Measurements from ENCODE around the gene PPOX. TPM values are rescaled to one million over a fixed set of nuclear protein-coding genes. Genes with fewer than 3 reads are reported as not detected.

PPOX gene
- total RNA-seq, 2 experiments from 2014 or later, result 42.0 to 45.5 TPM

- Histone ChIP-seq H3K4me1 (ENCODE audit: insufficient read depth, low read length, poor library complexity, severe bottlenecking) (peaks cover 28% of the 10 kb centered on the region), H3K4me2 (ENCODE audit: low read length) (no peak overlapping the region), H4K20me1 (ENCODE audit: insufficient read depth, low read length) (no peaks in the 10 kb centered on the region), H3K36me3 (ENCODE audit: insufficient read depth, low read length) (no peaks in the 10 kb centered on the region), H2AFZ (ENCODE audit: low read length) (peak overlapping the region; percentile 70), H3K27ac (ENCODE audit: low read depth, low read length, poor library complexity, severe bottlenecking) (no peak overlapping the region), H3K4me3 (ENCODE audit: low read depth, low read length, poor library complexity, severe bottlenecking) (no peak overlapping the region), H3K9me3 (ENCODE audit: low read length) (no peaks in the 10 kb centered on the region), H3K9me2 (ENCODE audit: insufficient read depth, low read length) (no peaks in the 10 kb centered on the region), H3K79me2 (ENCODE audit: insufficient read depth, low read depth, low read length) (no peaks in the 10 kb centered on the region)
- BruUV-seq (replicated peaks), result no TSS peak
- intact Hi-C loops (cut with micrococcal nuclease; ENCODE audit: unreplicated experiment), result loop anchor here (1.0 to 5.0 kb wide), 3 partner anchors 33 to 190 kb away; no protein-coding TSS in a partner anchor
- TF ChIP-seq, protein P1, sequence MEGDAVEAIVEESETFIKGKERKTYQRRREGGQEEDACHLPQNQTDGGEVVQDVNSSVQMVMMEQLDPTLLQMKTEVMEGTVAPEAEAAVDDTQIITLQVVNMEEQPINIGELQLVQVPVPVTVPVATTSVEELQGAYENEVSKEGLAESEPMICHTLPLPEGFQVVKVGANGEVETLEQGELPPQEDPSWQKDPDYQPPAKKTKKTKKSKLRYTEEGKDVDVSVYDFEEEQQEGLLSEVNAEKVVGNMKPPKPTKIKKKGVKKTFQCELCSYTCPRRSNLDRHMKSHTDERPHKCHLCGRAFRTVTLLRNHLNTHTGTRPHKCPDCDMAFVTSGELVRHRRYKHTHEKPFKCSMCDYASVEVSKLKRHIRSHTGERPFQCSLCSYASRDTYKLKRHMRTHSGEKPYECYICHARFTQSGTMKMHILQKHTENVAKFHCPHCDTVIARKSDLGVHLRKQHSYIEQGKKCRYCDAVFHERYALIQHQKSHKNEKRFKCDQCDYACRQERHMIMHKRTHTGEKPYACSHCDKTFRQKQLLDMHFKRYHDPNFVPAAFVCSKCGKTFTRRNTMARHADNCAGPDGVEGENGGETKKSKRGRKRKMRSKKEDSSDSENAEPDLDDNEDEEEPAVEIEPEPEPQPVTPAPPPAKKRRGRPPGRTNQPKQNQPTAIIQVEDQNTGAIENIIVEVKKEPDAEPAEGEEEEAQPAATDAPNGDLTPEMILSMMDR (conservative IDR thresholded peaks at IDR 0.05; ENCODE audit: low read length), result peak; percentile 96
- TF ChIP-seq EZH2phosphoT487 (IDR thresholded peaks at IDR 0.05; ENCODE audit: borderline replicate concordance, low read depth, low read length), result no peak
- DNase-seq (ENCODE audit: low spot score), result peak; percentile 86
- ChIA-PET POLR2A (interaction anchor here (0.5 to 2.2 kb wide), 6 partner anchors 15 to 192 kb away, joined by 3 to 5 read pairs (median 4); partner anchors contain the start of gene B4GALT3), CTCF (ENCODE audit: unreplicated experiment) (interaction anchor here (1.0 to 1.9 kb wide), 3 partner anchors 10 to 189 kb away, joined by 3 to 10 read pairs (median 4); partner anchors contain the start of genes NDUFS2 and TOMM40L)
Measured at GRCh38 chr1:161192476-161193465, 26.5 kb downstream of the PPOX start.

- no peak overlapping the region for H3K4me2 ChIP-seq (ENCODE audit: low read length)
- no peak overlapping the region for H2AFZ ChIP-seq (ENCODE audit: low read length)
- no TSS peak for BruUV-seq (replicated peaks)
- H4K20me1 ChIP-seq (ENCODE audit: insufficient read depth, low read length), result no peaks in the 10 kb centered on the region
- DNase-seq (ENCODE audit: low spot score), result no peak
- CTCF ChIA-PET (ENCODE audit: unreplicated experiment), result interaction anchor here (0.6 to 1.1 kb wide), 3 partner anchors 17 to 191 kb away, joined by 3 to 6 read pairs (median 5); partner anchors contain the start of genes B4GALT3 and TOMM40L
- POLR2A ChIA-PET, result interaction anchor here (0.5 to 1.1 kb wide), 3 partner anchors 8 to 32 kb away, joined by 3 read pairs; partner anchors contain the start of gene TOMM40L
- H3K27ac ChIP-seq (ENCODE audit: low read depth, low read length, poor library complexity, severe bottlenecking), result no peak overlapping the region
- H3K9me2 ChIP-seq (ENCODE audit: insufficient read depth, low read length), result no peaks in the 10 kb centered on the region
- no peaks in the 10 kb centered on the region for H3K36me3 ChIP-seq (ENCODE audit: insufficient read depth, low read length)
- no peaks in the 10 kb centered on the region for H3K9me3 ChIP-seq (ENCODE audit: low read length)
- no peaks in the 10 kb centered on the region for H3K79me2 ChIP-seq (ENCODE audit: insufficient read depth, low read depth, low read length)
- intact Hi-C loops (cut with micrococcal nuclease; ENCODE audit: unreplicated experiment), result loop anchor here (5.0 kb wide), 1 partner anchor 189 kb away; no protein-coding TSS in a partner anchor
- no peak overlapping the region for H3K4me3 ChIP-seq (ENCODE audit: low read depth, low read length, poor library complexity, severe bottlenecking)
- peaks cover 28% of the 10 kb centered on the region for H3K4me1 ChIP-seq (ENCODE audit: insufficient read depth, low read length, poor library complexity, severe bottlenecking)
- no peak for TF ChIP-seq EZH2phosphoT487 (IDR thresholded peaks at IDR 0.05; ENCODE audit: borderline replicate concordance, low read depth, low read length)
- TF ChIP-seq, protein P1 (conservative IDR thresholded peaks at IDR 0.05; ENCODE audit: low read length), result no peak
Measured at GRCh38 chr1:161193561-161194235, 27.5 kb downstream of the PPOX start.
